HG02981 (cell line): Measurements from ENCODE around the gene ZNF747.

Experiments used
- ATAC-seq: cut with Tn5 transposase; IDR thresholded peaks from one replicate; pipeline ENCODE4 v1.9.1; 2021; ENCODE audit warnings: mild to moderate bottlenecking, moderate library complexity; ENCODE audit not compliant: unreplicated experiment

ZNF747 gene

GRCh38 chr16:30534368-30535105, at the start of gene ZNF747:
Gene ZNF747, minus strand, starts transcription at chr16:30534858. Its CDS starts 179 bp downstream, at chr16:30534679.
- ATAC-seq: no peak

DNA sequence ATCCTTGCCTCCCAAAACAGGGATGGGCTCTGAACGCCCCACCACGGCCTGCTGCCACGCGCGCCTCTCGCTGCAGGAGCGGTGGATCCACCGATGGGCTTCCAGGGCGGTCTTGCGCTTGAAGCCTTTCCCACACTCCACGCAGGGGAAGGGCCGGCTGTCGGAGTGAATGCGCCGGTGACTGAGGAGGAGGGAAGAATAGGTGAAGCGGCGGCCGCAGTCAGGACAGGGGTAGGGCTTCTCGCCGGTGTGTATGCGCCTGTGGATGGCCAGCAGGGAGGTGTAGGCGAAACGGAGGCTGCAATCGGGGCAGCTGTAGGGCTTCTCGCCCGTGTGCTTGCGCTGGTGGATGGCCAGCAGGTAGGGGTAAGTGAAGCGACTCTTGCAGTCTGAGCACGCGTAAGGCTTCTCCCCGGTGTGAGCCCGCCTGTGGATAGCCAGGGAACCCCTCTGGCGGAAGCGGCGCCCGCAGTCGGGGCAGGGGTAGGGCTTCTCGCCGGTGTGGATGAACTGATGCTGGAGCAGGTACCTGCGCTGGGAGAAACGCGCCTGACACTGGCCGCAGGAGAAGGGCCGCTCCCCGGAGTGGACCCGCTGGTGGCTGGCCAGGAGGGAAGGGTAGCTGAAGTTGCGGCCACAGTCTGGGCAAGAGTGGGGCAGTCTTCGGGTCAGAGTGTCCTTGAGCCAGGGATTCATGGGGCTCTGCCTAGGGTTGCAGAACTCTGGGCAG, 48.1 kb upstream of the ZNF747 start:
- no peak for ATAC-seq

DNA sequence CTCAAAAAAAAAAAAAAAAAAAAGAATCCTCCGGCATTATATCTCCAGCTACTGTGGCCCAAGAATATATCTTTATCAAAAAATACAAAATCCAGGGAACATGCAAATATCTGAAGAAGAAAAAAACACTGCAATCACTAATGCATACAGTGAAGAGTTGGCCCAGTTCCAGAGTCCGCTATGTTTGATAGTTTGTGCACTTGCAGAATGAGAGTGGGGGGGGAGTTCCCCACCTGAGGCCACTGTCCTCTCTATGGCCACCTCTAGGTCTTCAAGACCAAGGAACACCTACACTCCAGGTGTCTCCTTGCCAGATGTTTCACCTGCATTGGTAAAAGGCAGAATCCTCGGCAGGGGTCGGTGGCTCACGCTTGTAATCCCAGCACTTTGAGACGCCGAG, 46.8 kb upstream of the ZNF747 start:
- no peak for ATAC-seq

- no peak for ATAC-seq
Observed at GRCh38 chr16:30574678-30575077, 40.0 kb upstream of the ZNF747 start.

DNA sequence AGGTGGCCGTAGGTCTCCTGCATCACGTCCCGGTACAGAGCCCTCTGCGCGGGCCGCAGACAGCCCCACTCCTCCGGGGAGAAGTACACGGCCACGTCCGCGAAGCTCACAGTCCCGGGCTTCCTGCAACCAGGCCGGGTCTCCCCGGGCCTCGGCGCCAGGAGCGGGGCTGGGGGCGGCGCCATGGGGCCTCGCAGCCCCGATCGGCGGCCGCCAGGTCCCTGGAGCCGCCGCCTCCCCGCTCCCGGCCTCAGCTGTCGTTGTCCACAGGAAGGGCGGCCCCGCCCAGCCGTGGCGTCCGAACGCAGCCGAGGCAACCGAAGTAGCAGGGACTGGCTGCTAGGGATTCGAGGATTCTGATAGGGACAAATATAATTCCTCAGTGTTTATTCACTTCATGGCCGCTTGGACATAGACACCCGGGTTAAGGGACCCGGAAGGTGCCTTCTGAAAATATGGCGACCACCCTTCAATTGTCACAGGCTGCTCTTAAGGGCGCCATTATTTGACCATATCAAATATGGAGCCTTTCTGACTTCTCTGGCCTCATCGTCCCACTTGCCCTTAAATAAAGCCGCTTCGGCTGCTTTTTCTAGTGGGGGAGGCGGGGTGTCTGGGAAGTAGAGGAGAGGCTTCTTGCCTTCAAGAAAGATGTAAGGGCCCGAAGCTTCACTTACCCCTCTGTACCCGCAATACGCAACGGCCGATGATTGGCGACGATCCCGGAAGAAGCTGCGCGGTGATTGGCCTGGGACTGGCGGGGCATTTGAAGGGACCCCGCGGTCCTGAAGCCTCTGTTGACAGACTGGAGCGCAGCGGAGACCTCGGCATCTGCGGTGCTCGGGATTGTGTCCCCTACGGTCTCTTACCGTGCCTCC, 37.0 kb upstream of the ZNF747 start, which contains the start of gene ZNF688:
ZNF688 (minus strand) TSS at position 270 of the 878 bp plus-strand sequence; CDS start at position 185, 85 bp downstream.
- peak; percentile 70 for ATAC-seq

DNA sequence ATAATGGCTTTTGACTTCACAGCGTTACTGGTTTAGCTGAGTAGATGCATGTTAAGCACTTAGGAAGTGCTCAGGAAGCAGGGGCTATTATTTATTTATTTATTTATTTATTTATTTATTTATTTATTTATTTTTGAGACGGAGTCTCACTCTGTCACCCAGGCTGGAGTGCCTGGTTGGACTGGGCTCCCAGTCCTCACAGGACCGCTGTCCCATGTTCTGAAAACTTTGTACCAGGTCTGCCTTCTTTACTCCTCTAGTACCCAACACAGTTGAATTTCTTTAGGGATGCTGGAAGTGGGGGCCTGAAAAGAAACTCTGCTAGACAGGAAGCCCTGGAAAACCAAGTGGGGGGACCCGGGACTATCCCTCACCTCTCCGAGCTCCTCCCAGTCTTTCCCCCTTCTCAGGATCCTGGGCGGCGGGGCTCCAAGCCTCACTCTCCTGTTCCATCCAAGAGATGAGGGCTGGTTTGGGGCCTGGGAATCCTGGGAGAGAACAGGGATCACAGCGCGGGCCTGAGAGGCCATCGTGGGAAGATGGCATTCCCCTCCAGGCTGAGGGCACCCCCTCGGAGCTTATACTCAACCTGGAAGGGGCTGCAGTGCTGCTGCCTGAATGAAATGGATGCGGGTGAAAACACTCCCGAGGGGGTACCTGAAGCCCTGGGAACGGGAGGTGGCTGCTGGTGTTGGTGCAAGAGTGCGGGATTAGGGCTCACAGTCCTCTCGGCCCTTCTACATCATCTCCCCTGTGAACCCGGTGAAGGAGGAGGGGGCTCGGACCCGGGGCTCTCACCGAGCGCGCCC, 36.2 kb upstream of the ZNF747 start:
- no peak for ATAC-seq

DNA sequence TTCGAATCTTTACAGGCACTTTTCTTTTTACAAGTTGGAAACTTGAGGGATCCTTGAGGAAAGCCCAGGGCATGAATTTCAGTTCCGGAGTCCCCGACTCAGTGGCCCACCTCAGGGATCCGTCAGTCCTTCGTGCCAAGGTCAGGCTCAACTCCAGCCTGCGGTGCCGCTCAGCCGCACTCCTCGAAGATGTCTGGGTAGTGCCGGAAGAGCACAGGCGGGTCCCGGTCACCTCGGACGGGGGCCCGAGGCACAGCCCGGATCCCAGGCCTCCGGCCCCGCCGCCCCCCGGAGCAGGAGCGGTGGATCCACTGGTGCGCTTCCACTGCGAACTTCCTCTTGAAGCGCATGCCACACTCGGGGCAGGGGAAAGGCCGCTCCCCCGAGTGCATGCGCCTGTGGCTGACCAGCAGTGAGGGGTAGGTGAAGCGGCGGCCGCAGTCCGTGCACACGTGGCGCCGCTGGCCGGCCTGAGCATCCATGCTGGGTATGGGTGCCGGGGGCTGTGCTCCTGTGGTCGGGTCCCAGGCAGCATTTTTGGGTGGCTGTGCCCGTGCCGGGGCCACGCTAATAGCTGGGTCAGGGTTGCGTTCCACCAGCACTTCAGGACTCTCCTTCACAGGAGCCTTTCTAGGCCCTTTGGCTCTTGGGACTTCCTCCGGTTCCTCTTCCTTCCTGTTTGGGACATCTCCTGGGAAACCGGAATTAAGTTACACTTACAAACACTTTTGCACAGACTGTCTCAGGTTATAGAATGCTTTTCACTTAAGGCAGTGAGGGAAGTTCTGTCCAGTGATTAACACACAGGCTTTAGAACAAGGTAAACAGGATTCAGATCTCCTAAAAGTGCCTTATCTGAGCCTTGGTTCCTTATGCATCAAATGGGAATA, 35.3 kb upstream of the ZNF747 start:
- no peak for ATAC-seq

DNA sequence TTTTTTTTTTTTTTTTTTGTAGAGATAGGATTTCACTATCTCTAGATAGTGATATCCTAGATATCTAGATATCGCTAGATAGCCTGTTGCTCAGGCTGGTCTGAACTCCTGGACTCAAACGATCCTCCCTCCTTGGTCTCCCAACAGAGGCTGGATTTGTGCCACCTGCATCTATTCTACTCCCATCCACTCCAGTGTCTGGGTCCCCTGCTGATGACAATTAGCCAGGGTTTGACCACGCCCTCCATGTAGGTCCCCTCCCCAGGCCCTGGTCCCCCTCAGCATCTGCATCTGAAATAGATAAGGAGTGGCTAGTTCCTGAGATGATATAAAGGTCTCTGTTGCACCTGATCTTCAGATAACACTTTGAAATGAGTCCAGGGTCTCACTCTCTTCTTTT, 34.6 kb upstream of the ZNF747 start:
- no peak for ATAC-seq

GRCh38 chr16:30567991-30568638, 33.5 kb upstream of the ZNF747 start:
- ATAC-seq: no peak

- no peak for ATAC-seq
Observed at GRCh38 chr16:30567160-30567990, 32.7 kb upstream of the ZNF747 start.

DNA sequence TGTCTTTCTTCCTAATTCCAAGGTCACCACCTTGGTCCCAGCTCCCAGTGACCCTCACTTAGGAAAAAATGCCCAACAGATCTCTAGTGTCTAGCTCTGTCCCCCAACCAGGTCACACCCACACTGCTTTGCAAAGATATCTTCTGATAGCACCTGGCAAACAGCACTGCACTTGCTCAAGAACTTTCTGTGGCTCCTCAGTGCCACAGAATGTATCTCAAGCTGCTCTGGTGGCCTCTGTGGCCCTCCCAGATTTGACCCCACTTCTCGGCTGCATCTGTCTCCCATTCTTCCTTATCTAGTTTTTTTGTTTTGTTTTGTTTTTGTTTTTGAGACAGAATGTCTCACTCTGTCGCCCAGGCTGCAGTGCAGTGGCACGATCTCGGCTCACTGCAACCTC, 31.9 kb upstream of the ZNF747 start:
- no peak for ATAC-seq

DNA sequence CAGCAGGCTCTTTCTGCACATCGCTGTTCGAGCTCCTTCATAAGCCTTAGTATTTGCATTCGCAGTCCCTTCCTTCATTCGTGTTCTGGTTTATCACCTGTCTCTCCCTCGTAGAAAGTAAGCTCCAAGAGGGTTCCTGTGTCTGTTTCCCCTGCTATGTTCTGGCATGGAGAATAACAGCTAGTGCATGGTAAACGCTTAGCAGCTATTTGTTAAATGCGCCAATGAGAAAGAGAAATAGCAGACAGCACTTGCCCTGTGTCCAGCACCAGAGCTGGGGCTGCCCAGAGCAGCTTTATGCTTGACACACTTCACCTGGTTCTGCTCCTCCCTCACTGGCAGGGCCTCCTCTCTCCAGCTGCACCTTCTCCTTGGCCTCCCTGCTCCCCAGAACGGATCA, 31.3 kb upstream of the ZNF747 start:
- ATAC-seq: no peak

DNA sequence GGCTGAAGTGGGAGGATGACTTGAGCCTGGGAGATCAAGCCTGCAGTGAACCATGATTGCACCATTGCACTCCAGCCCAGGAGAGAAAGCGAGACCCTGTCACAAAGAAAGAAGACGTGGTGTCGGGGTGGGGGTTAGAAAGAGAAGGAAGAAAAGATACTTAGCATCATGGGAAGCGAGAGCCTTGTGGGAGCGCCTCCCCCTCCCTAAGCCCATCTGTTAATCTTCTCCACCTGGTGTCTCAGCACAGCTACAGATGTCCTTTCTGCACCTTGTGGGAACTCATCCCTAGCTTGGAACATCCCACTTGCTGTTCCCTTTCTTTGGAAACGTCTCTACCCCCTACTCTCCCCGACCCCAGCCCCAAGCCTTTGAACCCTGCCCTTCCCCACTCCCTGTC, 30.9 kb upstream of the ZNF747 start:
- ATAC-seq: no peak

DNA sequence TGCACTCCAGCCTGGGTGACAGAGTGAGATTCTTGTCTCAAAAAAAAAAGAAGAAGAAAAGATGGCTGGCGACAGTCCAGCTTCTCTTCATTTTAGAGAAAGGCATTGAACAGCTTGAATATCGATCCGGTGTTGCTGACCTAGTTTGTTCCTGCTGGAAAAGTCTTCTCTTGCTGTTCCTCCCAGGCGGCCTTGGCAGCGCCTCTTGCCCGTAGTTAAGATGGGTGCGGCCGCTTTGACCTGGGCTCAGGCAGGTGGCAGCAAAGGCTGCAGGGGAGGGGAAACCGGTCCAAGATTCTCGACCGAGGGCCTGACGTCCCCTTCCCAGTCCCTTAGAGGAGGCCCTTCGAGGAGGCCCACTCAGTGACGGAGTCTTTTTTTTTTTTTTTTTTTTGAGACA, 27.4 kb upstream of the ZNF747 start:
- ATAC-seq: no peak

- ATAC-seq: no peak
Observed at GRCh38 chr16:30561089-30561816, 26.6 kb upstream of the ZNF747 start.

DNA sequence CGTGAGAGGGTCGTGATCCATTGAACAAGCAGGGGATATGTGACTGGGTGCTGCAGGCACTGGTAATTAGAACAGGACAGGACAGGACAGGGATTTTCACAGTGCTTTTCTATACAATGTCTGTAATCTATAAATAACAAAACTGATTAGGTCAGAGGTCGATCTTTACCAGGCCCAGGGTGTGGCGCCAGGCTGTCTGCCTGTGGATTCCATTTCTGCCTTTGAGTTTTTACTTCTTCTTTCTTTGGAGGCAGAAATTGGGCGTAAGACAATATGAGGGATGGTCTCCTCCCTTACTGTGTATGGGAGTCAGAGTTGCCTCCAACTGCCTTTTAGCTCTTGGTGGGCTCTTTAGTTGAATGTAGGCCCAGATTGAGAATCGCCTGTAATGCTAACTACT, 25.0 kb upstream of the ZNF747 start:
- ATAC-seq: no peak

DNA sequence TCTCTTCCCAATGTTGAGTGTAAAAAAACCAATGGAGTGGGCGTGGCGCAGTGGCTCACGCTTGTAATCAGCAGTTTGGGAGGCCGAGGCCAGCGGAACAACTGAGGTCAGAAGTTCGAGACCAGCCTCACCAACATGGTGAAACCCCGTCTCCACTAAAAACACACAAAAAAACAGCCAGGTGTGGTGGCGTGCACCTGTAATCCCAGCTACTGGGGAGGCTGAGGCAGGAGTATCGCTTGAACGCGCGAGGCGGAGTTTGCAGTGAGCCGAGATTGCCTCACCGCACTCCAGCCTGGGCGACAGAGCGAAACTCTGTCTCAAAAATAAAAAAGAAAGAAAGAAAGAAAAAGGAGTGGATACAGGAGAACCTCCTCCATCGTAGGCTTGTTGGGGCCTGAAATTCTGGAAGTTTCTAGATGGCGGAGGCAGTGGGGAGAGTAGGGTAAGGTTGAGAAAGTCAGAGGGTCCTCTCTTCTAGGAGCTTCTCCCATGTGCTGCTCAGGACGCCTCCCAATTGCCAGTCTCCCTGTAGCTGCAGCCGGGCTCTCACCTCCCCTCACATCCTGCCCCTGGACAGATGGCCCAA, 24.2 kb upstream of the ZNF747 start:
- no peak for ATAC-seq
